GM21526 (cell line): Measurements from ENCODE around the gene IPP.
"Not testable (repeated sequence)": the region's sequence is repeated elsewhere in the genome, so short reads cannot be mapped to it uniquely, and the experiment has no call there.

Experiments used
- ATAC-seq: cut with Tn5 transposase; IDR thresholded peaks from one replicate; pipeline ENCODE4 v1.9.1; 2021; ENCODE audit warnings: moderate library complexity; ENCODE audit not compliant: unreplicated experiment, low FRiP score

The IPP gene

GRCh38 chr1:45750298-45751038 lies at the start of gene IPP:
Gene IPP (minus strand): TSS chr1:45750653. CDS start chr1:45746411, 4,242 bp downstream.
- ATAC-seq = peak; percentile 91

- ATAC-seq = no peak
Measured at GRCh38 chr1:45796946-45797345, 46.5 kb upstream of the IPP start.

- ATAC-seq = no peak
Measured at GRCh38 chr1:45796381-45796780, 45.9 kb upstream of the IPP start.

- no peak for ATAC-seq
Measured at GRCh38 chr1:45793942-45794604, 43.6 kb upstream of the IPP start.

DNA sequence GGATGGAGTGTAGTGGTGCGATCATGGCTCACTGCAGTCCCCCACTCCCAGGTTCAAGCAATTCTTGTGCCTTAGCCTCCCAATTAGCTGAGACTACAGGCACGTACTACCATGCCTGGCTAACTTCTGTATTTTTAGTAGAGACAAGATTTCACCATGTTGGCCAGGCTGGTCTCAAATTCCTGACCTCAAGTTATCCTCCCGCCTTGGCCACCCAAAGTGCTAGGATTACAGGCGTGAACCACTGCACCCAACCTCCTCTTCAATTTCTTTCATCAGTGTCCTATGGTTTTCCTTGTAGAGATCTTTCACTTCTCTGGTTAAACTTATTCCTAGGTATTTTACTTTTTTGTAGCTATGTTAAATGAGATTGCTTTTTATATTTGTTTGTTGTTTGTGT lies 42.3 kb upstream of the IPP start:
- no peak for ATAC-seq

DNA sequence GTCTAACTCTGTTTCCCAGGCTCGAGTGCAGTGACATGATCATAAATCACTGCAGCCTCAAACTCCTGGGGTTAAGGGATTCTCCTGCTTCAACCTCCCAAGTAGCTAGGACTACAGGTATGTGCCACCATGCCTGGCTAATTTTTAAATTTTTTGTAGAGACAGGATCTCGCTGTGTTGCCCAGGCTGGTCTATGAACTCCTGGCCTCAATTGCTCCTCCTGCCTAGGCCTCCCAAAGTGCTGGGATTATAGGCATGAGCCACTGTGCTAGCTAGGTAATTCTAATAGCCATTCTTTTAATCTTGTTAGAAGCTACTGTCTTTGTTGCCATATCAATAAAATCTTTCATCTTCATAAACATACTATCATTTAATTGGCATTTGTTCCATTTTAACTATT lies 39.1 kb upstream of the IPP start:
- ATAC-seq = no peak

- no peak for ATAC-seq
Measured at GRCh38 chr1:45787905-45788304, 37.5 kb upstream of the IPP start.

GRCh38 chr1:45785583-45785982 lies 35.1 kb upstream of the IPP start:
- no peak for ATAC-seq

DNA sequence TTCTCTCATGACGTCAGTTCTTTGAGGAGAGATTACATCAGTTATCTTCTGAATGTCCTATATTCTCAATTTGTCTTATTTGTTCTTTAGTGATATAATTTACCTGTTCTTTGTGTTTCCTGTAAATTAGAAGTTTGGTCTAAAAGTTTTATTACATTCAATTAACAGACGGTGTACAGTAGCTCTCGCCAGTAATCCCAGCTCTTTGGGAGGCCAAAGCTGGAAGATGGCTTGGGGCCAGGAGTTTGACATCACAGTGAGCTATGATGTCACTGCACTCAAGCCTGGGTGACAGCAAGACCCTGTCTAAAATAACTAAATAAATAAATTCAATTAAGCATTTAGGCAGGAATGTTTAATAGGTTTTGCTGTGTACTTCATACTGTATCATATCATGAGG lies 25.3 kb upstream of the IPP start:
- ATAC-seq = no peak

DNA sequence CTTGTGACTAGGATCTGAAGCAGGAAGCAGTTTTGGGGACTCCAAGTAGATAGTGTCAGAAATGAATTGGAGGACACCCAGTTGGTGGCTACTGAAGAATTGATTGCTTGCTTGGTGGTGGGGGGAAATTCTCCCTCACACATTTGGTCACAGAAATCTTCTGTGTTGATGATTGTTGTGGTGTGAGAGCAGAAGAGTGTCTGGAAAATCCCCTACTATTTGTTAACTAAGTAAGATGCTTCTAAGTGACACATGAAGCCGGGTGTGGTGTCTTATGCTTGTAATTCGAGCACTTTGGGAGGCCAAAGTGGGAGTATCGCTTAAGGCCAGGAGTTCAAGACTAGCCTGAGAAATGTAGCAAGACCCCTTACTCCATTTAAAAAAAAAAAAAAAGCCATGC lies 22.5 kb upstream of the IPP start:
- no peak for ATAC-seq

- ATAC-seq = no peak
Measured at GRCh38 chr1:45769261-45769932, 18.9 kb upstream of the IPP start.

GRCh38 chr1:45767035-45767434 lies 16.6 kb upstream of the IPP start:
- ATAC-seq = no peak

DNA sequence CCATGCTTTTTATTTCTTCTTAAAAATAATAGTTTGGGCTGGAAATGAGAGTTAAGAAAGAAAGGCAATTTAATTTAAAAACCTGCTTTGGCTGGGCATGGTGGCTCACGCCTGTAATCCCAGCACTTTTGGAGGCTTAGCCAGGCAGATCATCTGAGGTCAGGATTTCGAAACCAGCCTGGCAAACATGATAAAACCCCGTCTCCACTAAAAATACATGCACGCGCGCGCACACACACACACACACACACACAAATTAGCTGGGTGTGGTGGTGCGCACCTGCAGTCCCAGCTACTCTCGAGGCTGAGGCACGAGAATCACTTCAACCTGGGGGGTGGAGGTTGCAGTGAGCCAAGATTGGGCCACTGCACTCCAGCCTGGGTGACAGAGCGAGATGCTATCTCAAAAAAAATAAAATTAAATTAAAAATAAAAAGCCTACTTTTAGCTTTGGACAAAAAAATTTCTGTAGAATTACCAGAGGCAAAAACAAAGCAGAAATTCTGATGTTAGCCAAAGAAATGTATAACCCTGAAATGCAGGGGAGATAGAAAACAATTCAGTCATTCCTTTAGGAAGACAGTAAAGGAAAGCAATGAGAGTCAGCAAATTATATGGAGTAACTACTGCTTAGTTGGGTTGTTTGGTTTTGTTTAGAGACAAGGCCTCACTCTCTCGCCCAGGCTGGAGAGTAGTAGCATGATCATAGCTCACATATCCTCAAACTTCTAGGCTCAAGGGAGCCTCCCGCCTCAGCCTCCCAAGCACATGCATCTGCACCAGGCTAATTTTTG lies 15.7 kb upstream of the IPP start:
- no peak for ATAC-seq

DNA sequence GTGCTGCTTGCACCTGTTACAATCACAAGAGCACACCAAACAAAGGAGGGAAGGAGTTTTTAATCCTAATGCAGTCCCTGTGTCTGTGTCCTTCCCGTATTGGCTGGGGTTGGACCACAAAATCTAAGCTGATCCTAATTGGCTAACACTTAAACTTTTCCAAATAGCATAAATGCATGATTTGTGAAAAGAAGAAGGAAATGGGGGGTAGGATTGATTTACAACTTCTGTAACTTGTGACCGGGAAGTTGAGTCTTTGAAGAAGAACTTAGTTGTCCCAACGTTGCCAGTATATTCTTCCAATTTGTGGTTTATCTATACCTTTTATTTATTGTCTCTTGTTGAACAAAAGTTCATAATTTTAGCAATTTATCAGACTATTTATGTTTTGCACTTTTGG lies 11.8 kb upstream of the IPP start:
- no peak for ATAC-seq

GRCh38 chr1:45755697-45756096 lies 5.2 kb upstream of the IPP start:
- no peak for ATAC-seq

GRCh38 chr1:45753248-45754037 lies 3.0 kb upstream of the IPP start:
- no peak for ATAC-seq

DNA sequence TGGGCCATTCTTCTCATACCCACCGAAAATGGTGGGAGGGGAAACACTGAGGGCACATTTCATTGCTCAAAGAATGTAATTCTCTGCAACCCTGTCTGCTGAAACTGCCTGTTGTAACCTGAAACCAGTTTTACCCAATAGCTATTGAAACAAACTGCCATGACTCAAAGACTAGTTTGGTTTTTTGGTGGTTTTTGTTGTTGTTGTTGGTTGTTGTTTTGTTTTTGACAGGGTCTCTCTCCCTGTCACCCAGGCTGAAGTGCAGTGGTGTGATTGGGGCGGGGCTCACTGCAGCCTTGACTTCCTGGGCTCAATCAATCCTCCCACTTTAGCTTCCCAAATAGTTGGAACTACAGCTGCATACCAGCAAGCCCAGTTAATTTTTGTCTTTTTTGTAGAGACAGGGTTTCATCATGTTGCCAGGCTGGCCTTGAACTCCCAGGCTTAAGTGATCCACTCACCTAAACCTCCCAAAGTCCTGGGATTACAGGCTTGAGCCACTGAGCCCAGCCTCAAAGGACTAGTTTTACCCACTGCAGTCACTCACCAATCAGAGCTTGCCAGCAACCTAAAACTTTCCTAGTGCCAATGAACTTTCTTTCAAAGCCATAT lies 2.1 kb upstream of the IPP start:
- ATAC-seq = no peak

DNA sequence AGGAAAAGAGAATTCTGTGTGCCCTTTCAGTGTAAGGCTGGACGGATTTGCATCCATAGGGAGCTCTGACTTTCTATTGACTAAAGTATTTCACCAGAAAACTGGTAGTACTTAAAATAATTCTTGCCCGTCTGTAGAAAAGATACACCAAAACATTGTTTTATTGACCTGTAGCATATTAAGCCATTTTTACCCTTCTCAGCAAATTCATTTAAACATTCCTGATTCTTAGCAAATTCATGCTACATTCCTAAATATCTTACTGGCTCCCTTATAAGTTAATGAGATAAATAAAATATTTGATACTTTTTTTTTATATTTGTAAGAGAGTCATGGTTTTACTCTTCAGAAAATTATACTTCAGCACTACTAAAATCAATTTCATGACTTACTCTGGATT lies 1.6 kb upstream of the IPP start:
- no peak for ATAC-seq

DNA sequence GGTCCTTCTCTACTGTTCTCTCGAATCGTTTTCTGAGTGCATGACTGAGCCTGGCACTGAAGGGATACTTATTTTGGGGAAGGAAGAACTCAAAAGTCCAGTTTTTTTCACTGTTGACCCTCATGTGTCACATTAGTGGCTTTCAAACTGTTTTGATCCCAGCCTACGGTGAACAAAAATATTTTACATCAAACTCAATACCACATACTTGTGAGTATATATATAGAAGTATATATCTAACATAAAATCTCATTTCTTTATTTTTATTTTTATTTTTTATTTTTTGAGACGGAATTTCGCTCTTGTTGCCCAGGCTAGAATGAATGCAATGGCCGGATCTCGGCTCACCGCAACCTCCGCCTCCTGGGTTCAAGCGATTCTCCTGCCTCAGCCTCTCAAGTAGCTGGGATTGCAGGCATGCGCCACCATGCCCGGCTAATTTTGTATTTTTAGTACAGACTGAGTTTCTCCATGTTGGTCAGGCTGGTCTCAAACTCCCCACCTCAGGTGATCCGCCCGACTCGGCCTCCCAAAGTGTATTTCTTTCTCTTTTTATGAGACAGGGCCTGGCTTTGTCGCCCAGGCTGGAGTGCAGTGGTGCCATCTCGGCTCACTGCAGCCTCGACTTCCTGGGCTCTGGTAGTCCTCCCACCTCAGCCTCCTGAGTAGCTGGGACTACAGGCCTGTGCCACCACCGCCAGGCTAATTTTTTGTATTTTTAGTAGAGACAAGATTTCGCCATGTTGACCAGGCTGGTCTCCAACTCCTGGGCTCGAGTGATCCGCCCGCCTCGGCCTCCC lies 786 bp upstream of the IPP start:
- not testable (repeated sequence) for ATAC-seq
